Natural killer cell (primary cell): ENCODE data around the gene NSUN6. TPM values are rescaled to one million over a fixed set of nuclear protein-coding genes. Genes with fewer than 3 reads are reported as not detected.

ENCODE experiments used
- ATAC-seq, 3 donors: fragments of 150-1000 bp in 2 of 3; fragments of 200-7000 bp in 1 of 3; cut with Tn5 transposase; 1 replicate in 1 of 3; 2 replicates in 2 of 3; pipeline ENCODE4 v1.10.0; 2021; ENCODE audit warnings: mild to moderate bottlenecking in 2 of 3, moderate library complexity in 2 of 3
- DNase-seq, 2 donors: peaks; one replicate each; pipeline versions ENCODE4 v3.0.0 to v3.0.0-alpha.2; 2013 to 2021; ENCODE audit warnings: mixed read lengths in 1 of 2
- H3K27ac ChIP-seq: one replicate; pipeline ENCODE4 v1.5.1; 2013; ENCODE audit warnings: mild to moderate bottlenecking, low read length
- H3K27me3 ChIP-seq: one replicate; pipeline ENCODE4 v1.6.1; 2013; ENCODE audit warnings: low read length; ENCODE audit not compliant: control insufficient read depth, insufficient read depth
- H3K36me3 ChIP-seq: one replicate; pipeline ENCODE4 v1.6.1; 2013; ENCODE audit warnings: low read length; ENCODE audit not compliant: control insufficient read depth, insufficient read depth
- H3K4me1 ChIP-seq: one replicate; pipeline ENCODE4 v1.6.1; 2013; ENCODE audit warnings: low read length; ENCODE audit not compliant: control insufficient read depth, insufficient read depth
- H3K4me3 ChIP-seq: one replicate; pipeline ENCODE4 v1.5.1; 2013; ENCODE audit warnings: low read length
- H3K9me3 ChIP-seq: one replicate; pipeline ENCODE4 v1.6.1; 2013; ENCODE audit warnings: low read length; ENCODE audit not compliant: control insufficient read depth, insufficient read depth
- H3K27ac Mint-ChIP-seq, 2 donors: one replicate each; pipeline ENCODE4 v1.8.0; 2022; ENCODE audit warnings: mild to moderate bottlenecking in 2 of 2, mixed read lengths in 2 of 2, moderate library complexity in 1 of 2
- H3K27me3 Mint-ChIP-seq, 2 donors: one replicate each; pipeline ENCODE4 v1.8.0; 2022; ENCODE audit warnings: low read depth in 2 of 2, mixed read lengths in 2 of 2
- H3K36me3 Mint-ChIP-seq: one replicate; pipeline ENCODE4 v1.8.0; 2022; ENCODE audit warnings: mixed read lengths
- H3K4me1 Mint-ChIP-seq, 2 donors: one replicate each; pipeline ENCODE4 v1.8.0; 2022; ENCODE audit warnings: mixed read lengths in 2 of 2
- H3K4me3 Mint-ChIP-seq: one replicate; pipeline ENCODE4 v1.8.0; 2022; ENCODE audit warnings: mild to moderate bottlenecking, moderate library complexity, mixed read lengths
- H3K9me3 Mint-ChIP-seq, 2 donors: one replicate each; pipeline ENCODE4 v1.8.0; 2022; ENCODE audit warnings: mixed read lengths in 2 of 2
- WGBS: methylation state at CpG from one replicate; pipeline ENCODE4 v1.1.7; 2013; ENCODE audit warnings: missing lambda C conversion rate; ENCODE audit not compliant: insufficient coverage; 5-methylcytosine and 5-hydroxymethylcytosine counted together
- intact Hi-C: fragments of 100-400 bp; cut with micrococcal nuclease; formaldehyde crosslinking; loops from one replicate; pipeline ENCODE4 v1.14.2; 2022
- total RNA-seq, 4 donors: library from RNA; stranded (reverse); fragments of 120-200 nt in 1 of 4; gene quantifications; one replicate each; pipeline versions ENCODE4 v1.2.3 to v1.2.4, GENCODE V29; 2013 to 2022
- TF ChIP-seq, protein P1 (sequence below): fragments of 200-600 bp; IDR thresholded peaks from one replicate; pipeline ENCODE4 v1.8.0; 2022; ENCODE audit warnings: antibody characterized with exemption

The NSUN6 gene
- total RNA-seq, 3 donors from 2014 or later (not counting 1 experiment from before 2014, with no cell fraction given): 25.7 to 36.9 (median 26.4) TPM

- 54% methylated on average over 3 of the region's 3 CpGs for WGBS
- DNase-seq (no peak), ATAC-seq (no peak)
- Mint-ChIP-seq H3K9me3 (no peaks in the 10 kb centered on the region), H3K36me3 (peaks cover 12% of the 10 kb centered on the region), H3K27ac (no peak overlapping the region), H3K4me3 (no peak overlapping the region), H3K27me3 (no peaks in the 10 kb centered on the region), H3K4me1 (no peaks in the 10 kb centered on the region)
- Histone ChIP-seq H3K36me3 (peaks cover 20% of the 10 kb centered on the region), H3K4me1 (no peaks in the 10 kb centered on the region), H3K27me3 (no peaks in the 10 kb centered on the region), H3K9me3 (no peaks in the 10 kb centered on the region), H3K27ac (no peak overlapping the region), H3K4me3 (no peak overlapping the region)
- intact Hi-C loops: no loop called here
- TF ChIP-seq, protein P1, sequence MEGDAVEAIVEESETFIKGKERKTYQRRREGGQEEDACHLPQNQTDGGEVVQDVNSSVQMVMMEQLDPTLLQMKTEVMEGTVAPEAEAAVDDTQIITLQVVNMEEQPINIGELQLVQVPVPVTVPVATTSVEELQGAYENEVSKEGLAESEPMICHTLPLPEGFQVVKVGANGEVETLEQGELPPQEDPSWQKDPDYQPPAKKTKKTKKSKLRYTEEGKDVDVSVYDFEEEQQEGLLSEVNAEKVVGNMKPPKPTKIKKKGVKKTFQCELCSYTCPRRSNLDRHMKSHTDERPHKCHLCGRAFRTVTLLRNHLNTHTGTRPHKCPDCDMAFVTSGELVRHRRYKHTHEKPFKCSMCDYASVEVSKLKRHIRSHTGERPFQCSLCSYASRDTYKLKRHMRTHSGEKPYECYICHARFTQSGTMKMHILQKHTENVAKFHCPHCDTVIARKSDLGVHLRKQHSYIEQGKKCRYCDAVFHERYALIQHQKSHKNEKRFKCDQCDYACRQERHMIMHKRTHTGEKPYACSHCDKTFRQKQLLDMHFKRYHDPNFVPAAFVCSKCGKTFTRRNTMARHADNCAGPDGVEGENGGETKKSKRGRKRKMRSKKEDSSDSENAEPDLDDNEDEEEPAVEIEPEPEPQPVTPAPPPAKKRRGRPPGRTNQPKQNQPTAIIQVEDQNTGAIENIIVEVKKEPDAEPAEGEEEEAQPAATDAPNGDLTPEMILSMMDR: no peak
Measured at GRCh38 chr10:18616337-18616736, 35.0 kb downstream of the NSUN6 start.

- H3K27me3 Mint-ChIP-seq: no peaks in the 10 kb centered on the region
- H3K9me3 Mint-ChIP-seq: no peaks in the 10 kb centered on the region
- H3K36me3 ChIP-seq: peaks cover 16% of the 10 kb centered on the region
- no peaks in the 10 kb centered on the region for H3K9me3 ChIP-seq
- H3K36me3 Mint-ChIP-seq: peaks cover 12% of the 10 kb centered on the region
- TF ChIP-seq, protein P1: no peak
- H3K4me1 ChIP-seq: no peaks in the 10 kb centered on the region
- intact Hi-C loops: no loop called here
- 100% methylated on average over 4 of the region's 4 CpGs for WGBS
- no peak overlapping the region for H3K4me3 Mint-ChIP-seq
- no peaks in the 10 kb centered on the region for H3K27me3 ChIP-seq
- ATAC-seq: no peak
- no peaks in the 10 kb centered on the region for H3K4me1 Mint-ChIP-seq
- H3K27ac ChIP-seq: no peak overlapping the region
- no peak overlapping the region for H3K27ac Mint-ChIP-seq
- H3K4me3 ChIP-seq: no peak overlapping the region
- no peak for DNase-seq
Measured at GRCh38 chr10:18615618-18616017, 35.8 kb downstream of the NSUN6 start.

GRCh38 chr10:18611168-18611567 is 40.2 kb downstream of the NSUN6 start:
- no peaks in the 10 kb centered on the region for H3K27me3 Mint-ChIP-seq
- H3K4me3 ChIP-seq: no peak overlapping the region
- no peak overlapping the region for H3K27ac ChIP-seq
- H3K4me1 Mint-ChIP-seq: no peaks in the 10 kb centered on the region
- H3K9me3 Mint-ChIP-seq: no peaks in the 10 kb centered on the region
- H3K4me3 Mint-ChIP-seq: no peak overlapping the region
- H3K27me3 ChIP-seq: no peaks in the 10 kb centered on the region
- intact Hi-C loops: no loop called here
- 100% methylated on average over 3 of the region's 4 CpGs for WGBS
- H3K4me1 ChIP-seq: no peaks in the 10 kb centered on the region
- TF ChIP-seq, protein P1: no peak
- no peak for DNase-seq
- no peak for ATAC-seq
- peaks cover 7% of the 10 kb centered on the region for H3K36me3 Mint-ChIP-seq
- H3K36me3 ChIP-seq: peaks cover 17% of the 10 kb centered on the region
- no peak overlapping the region for H3K27ac Mint-ChIP-seq
- H3K9me3 ChIP-seq: no peaks in the 10 kb centered on the region

GRCh38 chr10:18610517-18610916 is 40.9 kb downstream of the NSUN6 start:
- H3K4me1 ChIP-seq: no peaks in the 10 kb centered on the region
- TF ChIP-seq, protein P1: no peak
- H3K27me3 ChIP-seq: no peaks in the 10 kb centered on the region
- H3K9me3 ChIP-seq: no peaks in the 10 kb centered on the region
- H3K36me3 ChIP-seq: peaks cover 15% of the 10 kb centered on the region
- Mint-ChIP-seq H3K27ac (peak overlapping the region in 1 of 2 donors; percentile 20), H3K4me1 (no peaks in the 10 kb centered on the region), H3K4me3 (no peak overlapping the region), H3K36me3 (peaks cover 7% of the 10 kb centered on the region), H3K27me3 (no peaks in the 10 kb centered on the region), H3K9me3 (no peaks in the 10 kb centered on the region)
- DNase-seq (no peak), ATAC-seq (no peak)
- H3K27ac ChIP-seq: no peak overlapping the region
- WGBS: 98% methylated on average over 3 of the region's 3 CpGs
- intact Hi-C loops: no loop called here
- no peak overlapping the region for H3K4me3 ChIP-seq
